Putamen (tissue), 1 donor: ENCODE results near the gene LRRN4CL.
A peak's percentile ranks its signal among the peaks of the same experiment; 100 is the strongest.
"Not testable (repeated sequence)": the region's sequence is repeated elsewhere in the genome, so short reads cannot be mapped to it uniquely, and the experiment has no call there.

Experiments
- DNase-seq: peaks from one replicate; pipeline ENCODE4 v3.0.0-alpha.2; 2016; ENCODE audit warnings: low spot score

LRRN4CL gene

GRCh38 chr11:62676698-62677097, 12.6 kb downstream of the LRRN4CL start:
- no peak for DNase-seq

GRCh38 chr11:62675415-62675814, 13.9 kb downstream of the LRRN4CL start:
- not testable (repeated sequence) for DNase-seq

- no peak for DNase-seq
Measured at GRCh38 chr11:62673196-62673525, 16.2 kb downstream of the LRRN4CL start.

- DNase-seq = peak; percentile 87
Measured at GRCh38 chr11:62671608-62672389, 17.5 kb downstream of the LRRN4CL start, which contains the start of the genes LBHD1 and UQCC3. TSS of gene LBHD1 (minus strand) at chr11:62672267. CDS start at chr11:62670031, 2,236 bp downstream. TSS of gene UQCC3 (plus strand) at chr11:62671673. CDS start at chr11:62671746, 73 bp downstream.

GRCh38 chr11:62671236-62671607, 18.1 kb downstream of the LRRN4CL start:
- DNase-seq = no peak

GRCh38 chr11:62669420-62670161, 19.7 kb downstream of the LRRN4CL start:
- DNase-seq = no peak

GRCh38 chr11:62667460-62667859, 21.9 kb downstream of the LRRN4CL start:
- no peak for DNase-seq

GRCh38 chr11:62666259-62666926, 22.9 kb downstream of the LRRN4CL start:
- DNase-seq = no peak

GRCh38 chr11:62665599-62666258, 23.6 kb downstream of the LRRN4CL start:
- DNase-seq = no peak

GRCh38 chr11:62665075-62665598, 24.2 kb downstream of the LRRN4CL start, which contains the start of the genes C11orf98 and CSKMT:
TSS of gene C11orf98 (minus strand) at chr11:62665210. CDS start at chr11:62665169, 41 bp downstream.
TSS of gene CSKMT (plus strand) at chr11:62665312. CDS start at chr11:62665880, 568 bp downstream.
- DNase-seq = peak; percentile 93

GRCh38 chr11:62664405-62665074, 24.8 kb downstream of the LRRN4CL start:
- DNase-seq = no peak

- no peak for DNase-seq
Measured at GRCh38 chr11:62656796-62657429, 32.4 kb downstream of the LRRN4CL start.

GRCh38 chr11:62654297-62654696, 35.0 kb downstream of the LRRN4CL start:
- no peak for DNase-seq

GRCh38 chr11:62652161-62653006, 36.9 kb downstream of the LRRN4CL start:
- no peak for DNase-seq

- not testable (repeated sequence) for DNase-seq
Measured at GRCh38 chr11:62650283-62650682, 39.0 kb downstream of the LRRN4CL start.

GRCh38 chr11:62649486-62649885, 39.8 kb downstream of the LRRN4CL start:
- no peak for DNase-seq

GRCh38 chr11:62648967-62649364, 40.4 kb downstream of the LRRN4CL start:
- no peak for DNase-seq

GRCh38 chr11:62648185-62648966, 41.0 kb downstream of the LRRN4CL start:
- DNase-seq = no peak

GRCh38 chr11:62647609-62648005, 41.7 kb downstream of the LRRN4CL start:
- DNase-seq = no peak
